Measurements from ENCODE around the gene ABCA7.

Gene ABCA7

DNA sequence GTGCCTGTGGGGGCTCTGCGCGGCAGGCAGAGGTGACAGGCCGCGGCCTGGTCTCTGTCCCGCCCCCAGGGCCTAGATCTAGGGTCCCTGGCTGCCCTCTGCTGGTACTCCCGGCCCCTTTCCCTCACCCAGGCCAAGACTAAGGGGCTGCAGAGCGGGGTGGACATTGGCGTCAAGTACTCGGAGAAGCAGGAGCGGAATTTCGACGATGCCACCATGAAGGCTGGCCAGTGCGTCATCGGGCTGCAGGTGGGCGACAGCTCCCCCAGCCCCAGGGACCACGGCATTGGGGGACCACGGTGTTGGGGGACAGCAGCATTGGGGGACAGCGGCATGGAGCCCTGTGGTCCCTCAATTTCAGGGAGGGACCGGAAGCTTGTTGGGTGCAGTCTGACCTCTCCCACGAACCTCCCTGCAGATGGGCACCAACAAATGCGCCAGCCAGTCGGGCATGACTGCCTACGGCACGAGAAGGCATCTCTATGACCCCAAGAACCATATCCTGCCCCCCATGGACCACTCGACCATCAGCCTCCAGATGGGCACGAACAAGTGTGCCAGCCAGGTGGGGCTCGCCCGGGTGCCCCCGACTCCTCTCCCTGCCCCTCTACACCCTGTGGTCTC, 3.8 kb upstream of the ABCA7 start:
- no peak for DNase-seq

DNA sequence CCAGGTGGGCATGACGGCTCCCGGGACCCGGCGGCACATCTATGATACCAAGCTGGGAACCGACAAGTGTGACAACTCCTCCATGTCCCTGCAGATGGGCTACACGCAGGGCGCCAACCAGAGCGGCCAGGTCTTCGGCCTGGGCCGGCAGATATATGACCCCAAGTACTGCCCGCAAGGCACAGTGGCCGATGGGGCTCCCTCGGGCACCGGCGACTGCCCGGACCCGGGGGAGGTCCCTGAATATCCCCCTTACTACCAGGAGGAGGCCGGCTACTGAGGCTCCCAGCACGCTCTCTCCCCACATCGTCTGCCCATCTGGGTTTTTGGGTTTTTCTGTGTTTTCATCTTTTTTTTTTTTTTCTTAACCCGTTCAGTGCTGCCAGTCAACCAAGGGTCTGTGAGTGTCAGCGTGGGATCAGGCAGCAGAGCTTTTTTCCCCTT, 2.3 kb upstream of the ABCA7 start:
- DNase-seq = no peak

DNA sequence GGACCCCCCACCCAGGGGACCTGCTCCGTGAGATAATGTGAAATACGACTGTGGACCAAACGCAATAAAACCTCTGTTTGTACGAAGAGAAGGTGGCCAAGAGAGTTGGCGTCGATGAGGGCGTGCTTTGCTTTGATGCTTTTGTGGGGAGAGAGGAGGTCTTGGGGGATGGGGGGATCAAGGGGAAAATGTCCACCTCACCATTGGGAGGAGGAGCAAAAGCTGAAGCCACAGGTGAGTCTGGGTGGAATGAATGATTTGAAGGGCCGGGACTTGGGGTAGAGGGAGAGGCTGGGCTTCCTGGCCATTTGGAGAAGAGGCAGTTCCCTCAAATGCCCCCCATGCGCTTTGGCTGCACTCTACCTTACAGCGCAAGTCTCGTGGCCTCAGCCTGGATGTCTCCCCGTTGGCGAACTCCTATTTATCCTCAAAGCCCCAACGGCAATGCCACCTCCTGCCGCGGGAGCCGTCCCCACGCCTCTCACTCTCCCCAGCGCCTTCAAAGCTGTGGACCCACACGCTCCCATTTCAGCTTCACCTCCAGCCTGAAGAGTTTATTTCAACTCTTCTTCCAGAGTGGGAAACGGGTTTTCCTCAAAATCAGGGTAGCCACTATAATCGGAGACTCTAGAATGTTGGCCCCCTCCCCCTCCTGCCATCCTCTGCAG, 795 bp upstream of the ABCA7 start:
- DNase-seq = no peak

DNA sequence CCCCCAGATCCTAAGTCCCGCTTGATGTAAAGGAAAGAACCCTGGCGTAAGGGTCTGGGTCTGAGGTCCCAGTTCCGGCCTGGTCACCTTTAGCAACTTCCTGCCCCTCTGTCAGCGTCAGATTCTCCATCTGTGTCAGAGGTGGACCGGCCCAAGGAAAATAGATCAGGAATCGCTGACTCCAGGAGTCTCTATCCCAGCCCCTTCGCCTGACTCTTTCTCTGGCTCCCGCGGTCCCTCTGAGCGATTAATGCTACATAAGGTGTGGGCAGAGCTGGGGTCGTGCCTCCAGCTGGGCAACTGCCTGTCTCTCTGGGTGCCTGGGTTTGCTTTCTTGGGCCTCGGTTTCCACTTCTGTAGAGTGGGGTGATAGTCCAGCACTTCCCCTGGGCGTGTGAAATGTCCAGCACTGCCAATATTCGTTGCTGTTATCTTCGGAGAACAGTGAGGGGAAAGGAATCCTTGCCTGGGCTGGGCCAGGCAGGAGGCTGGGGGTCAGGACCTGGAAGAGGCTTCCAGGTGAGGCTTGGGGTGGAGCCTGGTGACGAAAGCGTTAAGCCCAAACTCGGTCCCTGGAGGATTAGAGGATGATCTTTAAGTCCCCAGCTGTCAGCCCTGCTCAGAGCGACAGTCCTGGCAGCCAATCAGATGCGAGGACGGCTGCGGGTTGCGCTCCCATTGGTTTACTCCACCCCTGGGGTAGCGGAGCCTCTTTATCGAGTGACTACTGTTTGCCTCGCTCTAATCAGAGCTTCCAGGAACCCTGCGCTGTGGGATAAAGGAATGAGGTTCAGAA, 767 bp downstream of the ABCA7 start:
- DNase-seq = peak; percentile 18 to 94 (median 76)

DNA sequence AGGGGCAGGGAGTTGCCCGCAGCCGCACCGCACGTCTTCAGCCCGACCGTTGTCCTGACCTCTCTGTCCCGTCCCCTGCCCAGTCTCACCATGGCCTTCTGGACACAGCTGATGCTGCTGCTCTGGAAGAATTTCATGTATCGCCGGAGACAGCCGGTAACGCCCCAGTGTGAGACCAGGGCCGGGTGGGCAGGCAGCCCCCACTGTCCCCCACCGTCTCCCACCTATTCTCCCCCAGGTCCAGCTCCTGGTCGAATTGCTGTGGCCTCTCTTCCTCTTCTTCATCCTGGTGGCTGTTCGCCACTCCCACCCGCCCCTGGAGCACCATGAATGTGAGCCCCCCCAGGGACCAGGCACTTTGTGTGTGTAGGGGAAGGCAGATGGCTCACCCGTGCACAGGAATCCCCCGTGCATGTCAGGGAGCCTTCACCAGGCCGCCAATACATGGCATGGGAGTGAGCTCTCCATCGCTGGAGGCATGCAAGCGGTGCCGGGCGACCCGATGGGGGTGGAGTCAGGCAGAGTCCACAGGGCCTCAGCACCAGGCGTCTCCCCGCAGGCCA, 1.4 kb downstream of the ABCA7 start:
- DNase-seq = no peak

DNA sequence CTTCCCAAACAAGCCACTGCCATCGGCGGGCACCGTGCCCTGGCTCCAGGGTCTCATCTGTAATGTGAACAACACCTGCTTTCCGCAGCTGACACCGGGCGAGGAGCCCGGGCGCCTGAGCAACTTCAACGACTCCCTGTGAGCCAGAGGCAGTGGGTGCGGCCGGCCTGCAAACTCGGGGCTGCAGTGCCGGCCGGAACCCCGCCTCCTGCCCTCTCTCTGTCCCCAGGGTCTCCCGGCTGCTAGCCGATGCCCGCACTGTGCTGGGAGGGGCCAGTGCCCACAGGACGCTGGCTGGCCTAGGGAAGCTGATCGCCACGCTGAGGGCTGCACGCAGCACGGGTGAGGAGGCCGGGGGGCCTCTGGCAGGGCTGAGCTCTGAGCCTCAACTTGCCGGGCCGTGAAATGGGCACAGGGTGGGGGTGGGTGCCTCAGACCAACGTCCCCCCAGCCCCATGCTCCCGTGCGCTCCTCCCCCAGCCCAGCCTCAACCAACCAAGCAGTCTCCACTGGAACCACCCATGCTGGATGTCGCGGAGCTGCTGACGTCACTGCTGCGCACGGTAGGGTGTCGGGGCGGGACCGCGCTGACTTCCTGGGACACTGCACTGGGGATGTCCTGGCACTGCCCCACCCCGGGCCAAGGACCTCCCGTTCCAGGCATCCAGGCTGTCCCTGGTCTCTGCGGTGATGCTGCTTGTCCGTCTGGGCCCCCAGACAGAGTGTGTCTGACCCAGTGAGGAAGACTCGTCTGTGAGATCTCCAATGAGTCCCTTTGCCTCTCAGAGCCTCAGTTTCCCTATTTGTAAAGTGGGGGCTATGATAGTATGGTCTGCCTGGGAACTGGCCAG, 2.2 kb downstream of the ABCA7 start:
- no peak for DNase-seq

DNA sequence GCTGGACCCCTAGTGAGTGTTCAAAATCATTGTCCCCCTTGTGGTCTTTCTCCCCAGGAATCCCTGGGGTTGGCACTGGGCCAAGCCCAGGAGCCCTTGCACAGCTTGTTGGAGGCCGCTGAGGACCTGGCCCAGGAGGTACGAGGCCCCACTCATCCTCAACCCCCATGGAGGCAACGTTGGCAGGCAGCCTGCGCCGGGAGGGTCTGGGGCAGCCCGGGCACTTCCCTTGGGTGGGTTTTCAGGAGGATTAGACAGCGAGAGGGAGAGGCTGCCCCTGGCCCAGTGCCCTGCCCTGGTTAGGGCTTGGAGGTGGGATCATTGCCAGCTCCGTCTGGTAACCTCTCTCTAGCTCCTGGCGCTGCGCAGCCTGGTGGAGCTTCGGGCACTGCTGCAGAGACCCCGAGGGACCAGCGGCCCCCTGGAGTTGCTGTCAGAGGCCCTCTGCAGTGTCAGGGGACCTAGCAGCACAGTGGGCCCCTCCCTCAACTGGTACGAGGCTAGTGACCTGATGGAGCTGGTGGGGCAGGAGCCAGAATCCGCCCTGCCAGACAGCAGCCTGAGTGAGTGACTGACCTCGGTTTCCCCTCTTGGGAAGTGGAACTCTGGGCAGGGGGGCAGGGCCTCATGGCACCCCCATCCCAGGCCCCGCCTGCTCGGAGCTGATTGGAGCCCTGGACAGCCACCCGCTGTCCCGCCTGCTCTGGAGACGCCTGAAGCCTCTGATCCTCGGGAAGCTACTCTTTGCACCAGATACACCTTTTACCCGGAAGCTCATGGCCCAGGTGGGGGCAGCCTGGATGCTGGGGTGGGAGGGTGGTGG, 3.0 kb downstream of the ABCA7 start:
- DNase-seq = no peak

DNA sequence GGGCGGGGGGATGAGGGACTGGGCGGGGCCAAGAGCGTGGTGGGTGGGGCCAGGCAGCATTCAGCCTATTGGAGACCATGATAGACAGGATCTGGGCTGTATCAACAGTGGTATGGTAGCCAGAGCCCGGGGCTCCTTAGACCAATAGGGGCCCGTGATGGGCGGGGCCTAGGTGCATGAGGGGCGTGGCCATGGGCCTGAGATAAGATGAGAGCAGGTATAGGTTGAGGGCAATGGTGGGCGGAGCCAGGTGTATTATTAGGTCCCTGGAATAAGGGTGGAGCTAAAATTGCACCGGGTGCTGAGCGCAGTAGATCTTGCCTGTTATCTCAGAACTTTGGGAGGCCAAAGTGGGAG, 5.3 kb downstream of the ABCA7 start:
- DNase-seq = no peak

DNA sequence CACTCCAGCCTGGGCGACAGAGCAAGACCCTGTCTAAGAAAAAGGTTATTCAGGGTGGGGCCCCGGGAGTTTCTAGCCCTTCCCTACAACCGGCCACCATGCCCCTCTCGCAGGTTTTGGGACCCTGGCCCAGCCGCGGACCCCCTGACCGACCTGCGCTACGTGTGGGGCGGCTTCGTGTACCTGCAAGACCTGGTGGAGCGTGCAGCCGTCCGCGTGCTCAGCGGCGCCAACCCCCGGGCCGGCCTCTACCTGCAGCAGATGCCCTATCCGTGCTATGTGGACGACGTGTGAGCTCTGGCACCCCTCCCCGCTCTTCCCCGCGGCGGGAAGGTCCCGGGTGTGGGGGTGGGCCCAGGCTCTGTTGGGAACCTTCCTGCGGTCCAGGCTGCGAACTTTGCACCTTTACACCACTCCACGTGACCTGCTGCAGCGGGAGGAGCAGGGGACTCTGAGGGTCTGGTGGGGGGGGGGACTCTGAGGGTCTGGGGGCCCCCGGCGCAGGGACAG, 6.3 kb downstream of the ABCA7 start:
- DNase-seq = no peak

DNA sequence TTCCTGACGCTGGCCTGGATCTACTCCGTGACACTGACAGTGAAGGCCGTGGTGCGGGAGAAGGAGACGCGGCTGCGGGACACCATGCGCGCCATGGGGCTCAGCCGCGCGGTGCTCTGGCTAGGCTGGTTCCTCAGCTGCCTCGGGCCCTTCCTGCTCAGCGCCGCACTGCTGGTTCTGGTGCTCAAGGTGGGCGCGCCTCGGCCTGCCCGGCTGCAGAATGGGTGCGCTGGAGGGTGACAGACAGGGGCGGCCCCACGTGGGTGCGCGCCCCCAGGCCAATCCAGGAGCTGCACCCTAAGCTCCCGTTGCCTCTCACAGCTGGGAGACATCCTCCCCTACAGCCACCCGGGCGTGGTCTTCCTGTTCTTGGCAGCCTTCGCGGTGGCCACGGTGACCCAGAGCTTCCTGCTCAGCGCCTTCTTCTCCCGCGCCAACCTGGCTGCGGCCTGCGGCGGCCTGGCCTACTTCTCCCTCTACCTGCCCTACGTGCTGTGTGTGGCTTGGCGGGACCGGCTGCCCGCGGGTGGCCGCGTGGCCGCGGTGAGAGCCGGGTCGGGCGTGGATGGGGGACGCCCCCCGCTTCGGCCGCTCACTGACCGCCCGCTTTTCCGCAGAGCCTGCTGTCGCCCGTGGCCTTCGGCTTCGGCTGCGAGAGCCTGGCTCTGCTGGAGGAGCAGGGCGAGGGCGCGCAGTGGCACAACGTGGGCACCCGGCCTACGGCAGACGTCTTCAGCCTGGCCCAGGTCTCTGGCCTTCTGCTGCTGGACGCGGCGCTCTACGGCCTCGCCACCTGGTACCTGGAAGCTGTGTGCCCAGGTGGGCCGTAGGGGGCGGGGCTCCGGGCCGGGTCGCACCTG, 7.2 kb downstream of the ABCA7 start:
- no peak for DNase-seq

DNA sequence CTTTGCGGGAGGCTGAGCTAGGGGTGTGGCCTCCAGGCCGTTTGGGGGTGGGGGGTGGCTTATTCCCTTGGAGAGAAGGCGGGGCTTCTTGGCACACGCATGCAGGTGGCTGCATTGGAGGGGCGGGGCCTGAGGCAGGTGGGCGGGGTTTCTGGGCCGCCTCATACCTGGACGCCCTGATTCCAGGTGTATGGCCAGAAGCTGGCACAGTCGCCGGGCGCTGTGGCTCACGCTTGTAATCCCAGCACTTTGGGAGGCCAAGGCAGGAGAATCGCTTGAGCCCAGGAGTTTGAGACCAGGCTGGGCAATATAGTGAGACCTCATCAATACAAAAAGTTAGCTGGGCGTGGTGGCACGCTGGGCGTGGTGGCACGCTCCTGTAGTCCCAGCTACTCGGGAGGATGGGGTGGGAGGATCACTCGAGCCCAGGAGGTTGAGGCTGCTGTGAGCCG, 7.8 kb downstream of the ABCA7 start:
- DNase-seq = no peak

DNA sequence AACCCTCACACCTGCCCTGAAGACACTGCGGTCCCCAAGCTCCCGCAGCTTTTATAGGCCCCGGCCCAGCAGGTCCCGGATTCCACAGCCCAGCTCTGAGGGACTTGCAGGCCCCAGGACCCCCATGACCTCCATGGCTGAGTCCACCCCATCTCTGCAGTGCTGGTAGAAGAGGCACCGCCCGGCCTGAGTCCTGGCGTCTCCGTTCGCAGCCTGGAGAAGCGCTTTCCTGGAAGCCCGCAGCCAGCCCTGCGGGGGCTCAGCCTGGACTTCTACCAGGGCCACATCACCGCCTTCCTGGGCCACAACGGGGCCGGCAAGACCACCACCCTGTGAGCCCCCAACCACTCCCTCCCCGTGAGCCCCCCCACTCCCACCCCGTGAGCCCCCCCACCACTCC, 9.2 kb downstream of the ABCA7 start:
- DNase-seq = no peak

DNA sequence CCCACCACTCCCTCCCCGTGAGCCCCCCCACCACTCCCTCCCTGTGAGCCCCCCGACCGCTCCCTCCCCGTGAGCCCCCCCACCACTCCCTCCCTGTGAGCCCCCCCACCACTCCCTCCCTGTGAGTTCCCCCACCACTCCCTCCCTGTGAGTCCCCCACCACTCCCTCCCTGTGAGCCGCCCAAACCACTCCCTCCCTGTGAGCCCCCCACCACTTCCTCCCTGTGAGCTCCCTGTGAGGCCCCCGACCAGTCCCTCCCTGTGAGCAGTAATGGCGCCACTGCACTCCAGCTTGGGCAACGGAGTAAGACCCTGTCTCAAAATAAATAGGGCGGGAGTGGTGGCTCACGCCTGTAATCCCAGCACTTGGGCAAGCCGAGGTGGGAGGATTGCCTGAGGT, 9.9 kb downstream of the ABCA7 start:
- no peak for DNase-seq

DNA sequence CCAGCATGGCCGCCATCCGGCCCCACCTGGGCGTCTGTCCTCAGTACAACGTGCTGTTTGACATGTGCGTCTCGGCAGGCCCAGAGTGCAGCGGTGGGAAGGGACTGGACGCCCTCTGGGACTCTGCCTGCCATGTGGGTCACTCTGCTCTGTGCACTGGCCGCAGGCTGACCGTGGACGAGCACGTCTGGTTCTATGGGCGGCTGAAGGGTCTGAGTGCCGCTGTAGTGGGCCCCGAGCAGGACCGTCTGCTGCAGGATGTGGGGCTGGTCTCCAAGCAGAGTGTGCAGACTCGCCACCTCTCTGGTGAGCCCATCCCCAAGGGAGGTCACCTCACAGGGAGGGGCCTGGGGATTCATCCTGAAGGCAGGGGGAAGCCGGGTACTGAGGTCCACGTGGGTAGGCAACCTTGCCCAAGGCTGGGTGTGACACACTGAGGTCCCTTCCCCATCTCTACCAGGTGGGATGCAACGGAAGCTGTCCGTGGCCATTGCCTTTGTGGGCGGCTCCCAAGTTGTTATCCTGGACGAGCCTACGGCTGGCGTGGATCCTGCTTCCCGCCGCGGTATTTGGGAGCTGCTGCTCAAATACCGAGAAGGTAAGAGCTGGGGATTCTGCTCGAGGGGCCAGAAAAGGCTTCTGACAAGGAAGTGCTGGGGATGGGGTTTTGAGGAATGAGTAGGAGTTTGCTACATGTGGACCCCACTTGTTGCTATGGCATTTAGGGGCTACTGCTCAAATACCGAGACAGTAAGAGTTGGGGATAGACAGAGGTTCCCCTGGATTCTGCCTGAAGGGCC, 11.3 kb downstream of the ABCA7 start:
- no peak for DNase-seq

DNA sequence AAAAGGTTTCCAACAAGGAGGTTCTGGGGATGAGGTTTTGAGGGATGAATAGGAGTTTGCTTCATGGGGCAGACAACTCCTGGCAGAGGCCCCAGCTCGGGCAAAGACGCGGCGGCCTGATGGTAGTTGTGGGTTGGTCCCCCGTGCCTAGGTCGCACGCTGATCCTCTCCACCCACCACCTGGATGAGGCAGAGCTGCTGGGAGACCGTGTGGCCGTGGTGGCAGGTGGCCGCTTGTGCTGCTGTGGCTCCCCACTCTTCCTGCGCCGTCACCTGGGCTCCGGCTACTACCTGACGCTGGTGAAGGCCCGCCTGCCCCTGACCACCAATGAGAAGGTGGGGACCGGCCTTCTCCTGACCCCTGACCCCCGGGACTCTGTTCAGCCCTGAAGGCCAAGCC, 11.9 kb downstream of the ABCA7 start:
- no peak for DNase-seq

DNA sequence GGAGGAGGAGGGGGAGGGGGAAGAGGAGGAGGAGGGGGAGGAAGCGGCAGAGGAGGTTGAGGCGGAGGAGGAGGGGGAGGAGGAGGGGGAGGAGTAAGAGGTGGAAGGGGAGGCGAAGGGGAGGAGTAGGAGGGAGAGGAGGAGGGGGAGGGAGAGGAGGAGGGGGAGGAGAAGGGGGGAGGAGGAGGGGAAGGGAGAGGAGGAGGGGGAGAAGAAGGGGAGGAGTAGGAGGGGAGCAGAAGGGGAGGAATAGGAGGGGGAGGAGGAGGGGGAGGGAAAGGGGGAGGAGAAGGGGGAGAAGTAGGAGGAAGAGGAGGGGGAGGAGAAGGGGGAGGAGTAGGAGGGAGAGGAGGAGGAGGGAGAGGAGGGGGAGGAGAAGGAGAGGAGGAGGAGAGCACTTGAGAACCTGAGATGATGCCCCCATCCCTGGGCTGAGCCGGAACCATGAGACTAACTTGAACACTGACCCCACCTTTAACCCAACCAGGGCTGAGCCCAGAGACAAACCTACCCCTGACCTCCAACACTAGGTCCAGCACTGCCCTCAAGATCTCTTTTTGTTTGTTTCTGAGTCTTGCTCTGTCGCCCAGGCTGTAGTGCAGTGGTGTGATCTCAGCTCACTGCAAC, 12.6 kb downstream of the ABCA7 start:
- DNase-seq = no peak

DNA sequence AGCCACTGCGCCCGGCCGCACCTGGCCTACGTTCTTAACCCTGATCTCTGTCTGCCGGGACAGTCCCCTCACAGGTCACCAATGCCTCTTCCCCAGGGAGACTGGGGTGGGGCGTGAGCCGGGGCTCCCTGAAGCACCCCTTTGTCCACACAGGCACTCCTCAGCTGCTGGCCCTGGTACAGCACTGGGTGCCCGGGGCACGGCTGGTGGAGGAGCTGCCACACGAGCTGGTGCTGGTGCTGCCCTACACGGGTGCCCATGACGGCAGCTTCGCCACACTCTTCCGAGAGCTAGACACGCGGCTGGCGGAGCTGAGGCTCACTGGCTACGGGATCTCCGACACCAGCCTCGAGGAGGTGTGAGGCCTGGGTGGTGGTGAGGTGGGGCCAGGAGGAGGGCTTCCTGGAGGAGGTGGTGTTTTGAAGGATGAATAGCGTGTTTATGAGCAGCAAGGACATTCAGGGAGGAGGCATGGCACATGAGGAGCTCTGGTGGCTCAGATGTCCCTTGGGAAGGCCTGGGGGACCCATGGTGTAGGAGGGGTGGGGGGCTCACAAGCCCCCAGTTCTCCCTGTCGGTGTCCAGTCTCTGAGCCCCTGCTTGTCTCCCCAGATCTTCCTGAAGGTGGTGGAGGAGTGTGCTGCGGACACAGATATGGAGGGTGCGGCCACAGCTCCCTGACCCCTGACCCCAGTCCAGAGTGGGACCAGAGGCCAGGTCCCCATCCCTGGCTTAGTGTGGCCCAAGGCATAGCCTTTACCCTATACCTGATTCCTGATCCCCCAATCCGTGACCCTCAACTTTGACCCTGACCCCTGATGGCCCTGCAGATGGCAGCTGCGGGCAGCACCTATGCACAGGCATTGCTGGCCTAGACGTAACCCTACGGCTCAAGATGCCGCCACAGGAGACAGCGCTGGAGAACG, 13.5 kb downstream of the ABCA7 start:
- DNase-seq = no peak

All from amygdala (tissue), 56 donors.